ENCODE measurements around the gene TMEM120A. TPM values are rescaled to one million over a fixed set of nuclear protein-coding genes. Genes with fewer than 3 reads are reported as not detected.
"Not testable (repeated sequence)": the region's sequence is repeated elsewhere in the genome, so short reads cannot be mapped to it uniquely, and the experiment has no call there.

The TMEM120A gene
- total and polyA plus RNA-seq, 9 donors = 44.4 to 170 (median 102) TPM

- intact Hi-C loops (cut with DNase I) = no loop called here
- TF ChIP-seq, protein P1, sequence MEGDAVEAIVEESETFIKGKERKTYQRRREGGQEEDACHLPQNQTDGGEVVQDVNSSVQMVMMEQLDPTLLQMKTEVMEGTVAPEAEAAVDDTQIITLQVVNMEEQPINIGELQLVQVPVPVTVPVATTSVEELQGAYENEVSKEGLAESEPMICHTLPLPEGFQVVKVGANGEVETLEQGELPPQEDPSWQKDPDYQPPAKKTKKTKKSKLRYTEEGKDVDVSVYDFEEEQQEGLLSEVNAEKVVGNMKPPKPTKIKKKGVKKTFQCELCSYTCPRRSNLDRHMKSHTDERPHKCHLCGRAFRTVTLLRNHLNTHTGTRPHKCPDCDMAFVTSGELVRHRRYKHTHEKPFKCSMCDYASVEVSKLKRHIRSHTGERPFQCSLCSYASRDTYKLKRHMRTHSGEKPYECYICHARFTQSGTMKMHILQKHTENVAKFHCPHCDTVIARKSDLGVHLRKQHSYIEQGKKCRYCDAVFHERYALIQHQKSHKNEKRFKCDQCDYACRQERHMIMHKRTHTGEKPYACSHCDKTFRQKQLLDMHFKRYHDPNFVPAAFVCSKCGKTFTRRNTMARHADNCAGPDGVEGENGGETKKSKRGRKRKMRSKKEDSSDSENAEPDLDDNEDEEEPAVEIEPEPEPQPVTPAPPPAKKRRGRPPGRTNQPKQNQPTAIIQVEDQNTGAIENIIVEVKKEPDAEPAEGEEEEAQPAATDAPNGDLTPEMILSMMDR (IDR thresholded peaks at IDR 0.05) = no peak
- H3K4me1 ChIP-seq (ENCODE audit: insufficient read depth) = no peaks in the 10 kb centered on the region
- no peak for DNase-seq
- no peaks in the 10 kb centered on the region for H3K9me3 ChIP-seq
- H3K4me3 ChIP-seq = no peak overlapping the region
- no peaks in the 10 kb centered on the region for H3K27me3 ChIP-seq
- WGBS, 3 donors = 89 to 100% (median 97%) methylated on average over 1 of the region's 1 CpG
- H3K36me3 ChIP-seq = no peaks in the 10 kb centered on the region
- no peak overlapping the region for H3K27ac ChIP-seq
Observed at GRCh38 chr7:76031964-76032363, 37.6 kb upstream of the TMEM120A start.

GRCh38 chr7:76029682-76030081, 35.3 kb upstream of the TMEM120A start:
- DNase-seq; H3K9me3 ChIP-seq; H3K27me3 ChIP-seq; H3K27ac ChIP-seq; H3K36me3 ChIP-seq; H3K4me3 ChIP-seq; H3K4me1 ChIP-seq (ENCODE audit: insufficient read depth): not testable (repeated sequence)
- intact Hi-C loops (cut with DNase I) = loop anchor here in 1 of 4 donors (5.0 to 10.0 kb wide), 2 partner anchors 265 to 1892 kb away; no protein-coding TSS in a partner anchor
- WGBS, 3 donors = 90 to 97% (median 94%) methylated on average over 7 of the region's 7 CpGs

DNA sequence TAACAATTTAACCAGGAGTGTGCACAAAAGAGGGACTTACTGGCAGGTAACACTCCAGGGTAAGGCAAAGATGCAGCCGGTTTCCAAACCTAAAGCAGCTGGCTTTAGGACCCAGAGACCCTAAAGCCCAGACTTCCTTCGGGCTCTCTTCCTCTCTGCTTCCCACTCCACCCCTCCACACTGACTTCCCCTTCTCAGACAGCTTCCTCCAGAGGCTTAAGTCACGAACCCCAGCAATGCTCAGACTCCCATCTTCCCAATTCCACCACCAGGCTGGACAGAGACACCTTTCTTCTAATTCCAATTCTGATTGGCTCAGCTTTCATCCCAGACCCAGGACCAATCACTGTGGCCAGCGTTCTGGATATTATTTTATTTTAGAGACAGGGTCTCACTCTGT, 28.6 kb upstream of the TMEM120A start:
- TF ChIP-seq, protein P1 (IDR thresholded peaks at IDR 0.05) = no peak
- TF ChIP-seq EP300 (IDR thresholded peaks at IDR 0.05) (no peak), POLR2A (IDR thresholded peaks at IDR 0.05) (no peak)
- H3K4me1 ChIP-seq (ENCODE audit: insufficient read depth) = no peaks in the 10 kb centered on the region
- 37 to 38% (median 37%) methylated on average over 4 of the region's 4 CpGs for WGBS, 3 donors
- no peaks in the 10 kb centered on the region for H3K36me3 ChIP-seq
- no peak overlapping the region for H3K27ac ChIP-seq
- no peaks in the 10 kb centered on the region for H3K9me3 ChIP-seq
- intact Hi-C loops (cut with DNase I) = loop anchor here in 1 of 4 donors (10.0 kb wide), 1 partner anchor 258 kb away; no protein-coding TSS in a partner anchor
- no peaks in the 10 kb centered on the region for H3K27me3 ChIP-seq
- H3K4me3 ChIP-seq = no peak overlapping the region
- no peak for DNase-seq

DNA sequence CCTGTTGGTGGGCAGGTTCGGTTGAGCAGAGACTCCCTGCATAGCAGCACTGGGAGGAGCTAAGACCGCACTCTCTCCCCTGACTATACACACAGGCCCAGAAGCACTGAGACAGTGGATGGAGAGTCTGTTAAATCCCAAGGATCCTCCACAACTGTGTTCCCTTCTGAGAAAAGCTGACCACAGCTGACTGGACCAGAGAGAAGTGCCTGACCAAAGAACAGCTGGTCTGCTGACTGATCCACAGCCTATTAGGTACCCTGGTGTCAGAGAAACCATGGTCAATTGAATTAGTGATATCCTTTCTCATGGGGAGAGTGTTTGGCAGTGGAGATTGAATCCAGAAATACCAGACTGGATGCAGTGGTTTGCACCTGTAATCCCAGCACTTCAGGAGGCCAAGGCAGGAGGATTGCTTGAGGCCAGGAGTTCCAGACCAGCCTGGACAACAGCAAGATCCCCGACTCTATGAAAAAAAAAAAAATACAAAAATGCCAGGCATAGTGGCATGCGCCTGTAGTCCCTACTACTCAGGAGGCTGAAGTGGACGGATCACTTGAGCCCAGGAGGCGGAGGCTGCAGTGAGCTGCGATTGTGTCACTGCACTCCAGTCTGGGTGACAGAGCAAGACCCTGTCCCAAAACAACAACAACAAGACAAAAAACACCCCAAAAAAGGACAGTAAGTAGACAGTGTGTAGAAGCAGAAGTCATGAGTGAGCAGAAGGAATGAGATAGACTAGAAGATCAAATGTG, 27.8 kb upstream of the TMEM120A start:
- H3K36me3 ChIP-seq = no peaks in the 10 kb centered on the region
- H3K4me3 ChIP-seq = no peak overlapping the region
- peak in 1 of 5 donors; percentile 2 for DNase-seq
- H3K27me3 ChIP-seq = no peaks in the 10 kb centered on the region
- TF ChIP-seq POLR2A (IDR thresholded peaks at IDR 0.05) (no peak), EP300 (IDR thresholded peaks at IDR 0.05) (no peak)
- TF ChIP-seq, protein P1 (IDR thresholded peaks at IDR 0.05) = no peak
- H3K4me1 ChIP-seq (ENCODE audit: insufficient read depth) = no peaks in the 10 kb centered on the region
- intact Hi-C loops (cut with DNase I) = loop anchor here in 1 of 4 donors (10.0 kb wide), 1 partner anchor 257 kb away; no protein-coding TSS in a partner anchor
- 89 to 92% (median 90%) methylated on average over 7 of the region's 7 CpGs for WGBS, 3 donors
- H3K9me3 ChIP-seq = no peaks in the 10 kb centered on the region
- H3K27ac ChIP-seq = no peak overlapping the region

Data from ovary (tissue), 9 donors.